Fibroblast of mammary gland (primary cell): ENCODE results near the gene MKLN1.

Source experiments
- DNase-seq: peaks from one replicate; pipeline ENCODE4 v3.0.0-alpha.2; 2010; ENCODE audit warnings: low read depth
- H3K4me3 ChIP-seq: 2 replicates; pipeline ENCODE4 v1.5.1; 2011; ENCODE audit warnings: low read depth, mild to moderate bottlenecking, low read length, moderate library complexity; ENCODE audit not compliant: control insufficient read depth
- TF ChIP-seq, protein P1 (sequence below): conservative IDR thresholded peaks from 2 replicates; pipeline ENCODE4 v1.5.1; 2011; ENCODE audit warnings: low read depth, low read length, inconsistent platforms; ENCODE audit not compliant: control insufficient read depth, insufficient read depth

The MKLN1 gene

DNA sequence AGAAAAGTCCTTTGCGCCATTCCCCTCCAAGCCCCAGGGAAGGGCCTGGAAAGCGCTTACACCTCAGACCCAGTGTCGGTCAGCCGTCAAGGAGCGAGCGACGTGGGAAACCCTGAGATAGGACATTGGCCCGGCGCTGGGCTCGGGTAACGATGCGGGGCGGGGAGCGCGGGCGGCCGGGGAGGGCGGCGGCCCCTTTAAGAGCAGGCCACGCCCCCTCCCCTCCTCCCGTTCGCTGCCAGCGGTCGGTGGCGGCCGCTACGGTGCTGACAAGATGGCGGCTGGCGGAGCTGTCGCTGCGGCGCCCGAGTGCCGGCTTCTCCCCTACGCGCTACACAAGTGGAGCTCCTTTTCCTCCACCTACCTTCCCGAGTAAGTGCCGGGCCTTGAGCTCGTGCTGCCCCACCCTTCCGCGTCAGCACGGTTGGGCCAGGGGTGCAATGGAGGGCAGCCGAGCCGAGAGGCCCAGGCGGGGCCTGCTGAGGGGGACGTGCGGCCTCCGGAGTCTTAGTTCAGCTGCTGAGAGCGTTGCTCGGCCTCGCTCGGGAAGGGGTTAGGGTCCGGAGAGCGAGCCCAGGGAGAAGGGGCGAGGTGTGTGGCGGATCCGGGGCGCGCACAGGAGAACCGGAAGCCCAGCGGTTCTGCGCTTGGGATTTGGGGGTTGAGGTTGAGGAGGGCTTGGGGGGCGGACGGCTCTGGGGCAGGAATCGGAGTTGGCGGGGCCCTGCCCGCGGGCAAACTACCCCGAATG is at the start of gene MKLN1:
MKLN1 (plus strand) TSS at position 251 of the 751 bp plus-strand sequence; CDS start at position 275, 24 bp downstream.
- DNase-seq: peak; percentile 79

DNA sequence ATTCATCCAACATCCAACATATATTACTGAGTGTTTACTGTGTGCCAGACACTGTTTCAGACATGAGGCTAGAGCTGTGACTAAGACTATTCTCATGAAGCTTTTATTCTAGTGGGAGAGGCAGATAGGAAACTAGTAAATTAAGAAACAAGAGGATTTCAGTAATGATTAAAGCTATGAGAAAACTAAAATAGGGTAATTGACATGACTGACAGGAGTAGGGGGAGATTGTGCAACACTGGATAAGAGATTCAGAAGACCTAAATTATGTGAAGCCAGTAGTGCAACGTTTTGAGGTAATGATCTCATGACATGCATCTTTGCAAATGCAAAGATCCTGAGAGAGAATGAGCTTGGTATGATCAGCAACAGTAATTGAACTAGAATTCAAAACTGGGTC is 48.6 kb upstream of the MKLN1 start:
- TF ChIP-seq, protein P1, sequence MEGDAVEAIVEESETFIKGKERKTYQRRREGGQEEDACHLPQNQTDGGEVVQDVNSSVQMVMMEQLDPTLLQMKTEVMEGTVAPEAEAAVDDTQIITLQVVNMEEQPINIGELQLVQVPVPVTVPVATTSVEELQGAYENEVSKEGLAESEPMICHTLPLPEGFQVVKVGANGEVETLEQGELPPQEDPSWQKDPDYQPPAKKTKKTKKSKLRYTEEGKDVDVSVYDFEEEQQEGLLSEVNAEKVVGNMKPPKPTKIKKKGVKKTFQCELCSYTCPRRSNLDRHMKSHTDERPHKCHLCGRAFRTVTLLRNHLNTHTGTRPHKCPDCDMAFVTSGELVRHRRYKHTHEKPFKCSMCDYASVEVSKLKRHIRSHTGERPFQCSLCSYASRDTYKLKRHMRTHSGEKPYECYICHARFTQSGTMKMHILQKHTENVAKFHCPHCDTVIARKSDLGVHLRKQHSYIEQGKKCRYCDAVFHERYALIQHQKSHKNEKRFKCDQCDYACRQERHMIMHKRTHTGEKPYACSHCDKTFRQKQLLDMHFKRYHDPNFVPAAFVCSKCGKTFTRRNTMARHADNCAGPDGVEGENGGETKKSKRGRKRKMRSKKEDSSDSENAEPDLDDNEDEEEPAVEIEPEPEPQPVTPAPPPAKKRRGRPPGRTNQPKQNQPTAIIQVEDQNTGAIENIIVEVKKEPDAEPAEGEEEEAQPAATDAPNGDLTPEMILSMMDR: no peak
- no peak for DNase-seq
- H3K4me3 ChIP-seq: no peak overlapping the region

More for the DNA sequence above, at the start of gene MKLN1:
- peak within 1 kb of the TSS; percentile 94 for H3K4me3 ChIP-seq
- TF ChIP-seq, protein P1: no peak

DNA sequence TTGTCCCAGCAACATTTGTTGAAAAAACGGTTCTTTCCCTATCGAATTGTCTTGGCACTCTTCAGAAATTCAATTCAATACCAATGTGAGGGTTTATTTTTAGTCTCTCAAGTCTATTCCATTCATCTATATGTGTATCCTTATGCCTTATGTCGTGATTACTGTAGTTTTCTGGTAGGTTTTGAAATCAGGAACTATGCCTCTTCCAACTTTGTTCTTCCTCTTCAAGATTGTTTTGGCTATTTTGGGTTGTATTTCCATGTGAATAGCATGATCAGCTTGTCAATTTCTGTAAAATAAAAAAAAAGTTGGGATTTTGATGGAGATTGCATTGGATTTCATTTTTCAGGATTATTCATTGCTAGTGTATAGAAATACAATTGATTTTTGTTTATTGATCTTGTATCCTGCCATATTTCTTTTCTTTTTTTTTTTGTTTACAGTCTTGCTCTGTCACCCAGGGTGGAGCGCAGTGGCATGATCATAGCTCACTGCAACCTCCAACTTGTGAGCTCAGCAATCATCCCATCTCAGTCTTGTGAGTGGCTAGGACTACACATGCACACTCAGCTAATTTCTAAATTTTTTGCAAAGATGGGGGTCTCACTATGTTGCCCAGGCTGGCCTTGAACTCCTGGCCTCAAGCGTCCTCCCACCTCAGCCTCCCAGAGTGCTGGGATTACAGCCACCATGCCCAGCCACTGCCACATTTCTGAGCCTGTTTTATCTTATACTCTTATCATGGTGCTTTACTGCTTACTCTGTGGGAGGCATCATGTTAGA is 46.2 kb upstream of the MKLN1 start:
- DNase-seq: no peak

DNA sequence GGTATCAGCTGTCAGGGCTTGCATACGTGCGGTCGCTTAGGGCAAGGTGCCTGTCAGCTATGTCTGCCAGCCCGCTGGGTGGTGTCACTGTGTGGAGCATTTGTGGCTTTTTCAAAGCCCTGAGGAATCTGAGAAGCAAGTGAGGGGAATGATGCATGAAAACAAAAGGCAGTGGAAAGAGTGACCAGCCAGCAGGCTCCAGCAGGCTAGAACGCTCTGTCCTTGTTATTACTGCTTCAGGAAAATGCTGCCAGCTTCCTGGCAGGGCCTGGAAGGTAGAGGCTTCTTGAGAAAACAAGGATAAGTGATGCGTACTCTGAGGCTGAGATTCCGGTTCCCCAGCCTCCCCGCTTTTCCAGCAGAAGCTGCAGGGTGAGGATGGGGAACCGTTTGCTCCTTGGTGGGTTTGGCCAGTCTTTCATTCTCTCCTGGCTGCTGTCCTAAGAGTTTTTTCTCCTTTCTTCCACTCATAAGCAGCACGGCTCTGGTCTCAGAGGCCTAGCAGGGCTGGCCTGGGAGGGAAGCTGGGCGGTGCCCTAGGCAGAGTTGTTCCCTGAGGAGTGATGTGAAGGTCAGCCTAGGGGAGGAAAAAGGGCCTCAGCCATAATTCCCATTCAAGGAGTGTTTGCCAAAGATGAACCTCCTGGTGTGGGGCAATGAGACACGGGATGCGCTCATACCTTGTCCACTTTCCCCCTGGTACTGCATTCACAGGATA is 42.8 kb upstream of the MKLN1 start:
- TF ChIP-seq, protein P1: no peak
- H3K4me3 ChIP-seq: no peak overlapping the region
- peak; percentile 12 for DNase-seq

More for the DNA sequence above, 46.2 kb upstream of the MKLN1 start:
- TF ChIP-seq, protein P1: no peak
- H3K4me3 ChIP-seq: no peak overlapping the region

DNA sequence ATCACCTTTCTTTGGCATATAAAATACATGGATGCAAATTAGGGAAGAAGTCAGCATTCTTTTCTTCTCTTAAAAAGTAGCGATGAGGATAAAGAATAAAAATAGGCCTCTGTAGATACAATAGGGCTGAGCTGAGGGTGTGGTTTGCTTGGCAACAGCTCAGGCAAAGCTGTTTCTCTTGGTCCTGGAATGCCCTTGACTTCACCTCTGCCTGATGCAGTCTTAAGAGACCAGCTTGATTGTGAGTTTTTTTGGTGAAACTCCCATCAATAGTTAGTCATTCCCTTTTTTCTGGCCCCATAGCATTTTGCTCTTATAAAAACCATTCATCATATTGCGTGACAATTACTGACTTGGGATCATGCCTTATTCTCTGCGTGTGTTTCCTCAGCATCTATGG is 42.1 kb upstream of the MKLN1 start:
- DNase-seq: peak; percentile 52
- TF ChIP-seq, protein P1: no peak

DNA sequence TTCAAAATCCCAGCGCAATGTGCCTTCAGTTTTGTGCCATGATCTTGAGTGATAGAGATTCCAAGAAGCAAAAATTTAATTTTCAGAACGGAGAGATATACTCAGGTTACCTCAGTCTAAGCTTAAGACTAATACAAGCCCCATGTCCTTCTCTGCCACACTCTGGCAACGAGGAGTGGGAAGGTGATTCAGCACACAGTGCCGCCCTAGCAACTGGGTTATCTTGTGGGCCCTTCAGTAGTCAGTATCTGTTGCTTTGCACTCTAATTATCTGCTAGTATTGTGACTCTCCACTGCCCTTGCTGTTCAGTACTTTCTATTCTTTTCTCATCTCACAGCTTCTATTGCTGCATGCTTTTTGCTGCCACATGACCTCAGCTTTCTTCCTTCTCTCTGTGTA is 39.2 kb upstream of the MKLN1 start:
- DNase-seq: no peak
- TF ChIP-seq, protein P1: no peak
- H3K4me3 ChIP-seq: no peak overlapping the region

More for the DNA sequence above, 42.1 kb upstream of the MKLN1 start:
- no peak overlapping the region for H3K4me3 ChIP-seq
